ENCODE measurements around the gene TPM1.

DNA sequence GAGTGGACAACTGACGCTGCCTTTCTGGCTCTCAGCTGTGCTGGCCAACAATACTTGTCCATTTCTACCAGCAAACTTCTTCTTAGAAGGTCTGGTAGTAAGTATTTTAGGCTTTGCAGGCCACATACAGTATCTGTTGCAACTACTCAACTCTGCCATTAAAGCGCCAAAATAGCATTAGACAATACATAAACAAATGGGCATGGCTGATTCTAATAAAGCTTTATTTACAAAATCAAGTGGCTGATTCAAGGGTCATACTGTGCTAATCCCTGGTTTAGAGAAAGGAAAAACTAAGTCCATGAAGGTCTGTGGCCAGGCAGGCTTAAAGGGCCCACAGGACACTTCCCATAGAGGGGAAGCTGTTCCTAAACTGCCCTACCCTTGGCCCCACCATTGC is 26.3 kb upstream of the TPM1 start:
- TF ChIP-seq TAF1 (IDR thresholded peaks at IDR 0.05; ENCODE audit: borderline replicate concordance, low read depth, low read length), result no peak
- no peak for TF ChIP-seq EP300 (IDR thresholded peaks at IDR 0.05; ENCODE audit: borderline replicate concordance in 1 of 2, low read depth in 1 of 2, low read length in 1 of 2)
- TF ChIP-seq POLR2AphosphoS5 (IDR thresholded peaks at IDR 0.05; ENCODE audit: low read depth, low read length), result no peak
- no peak for TF ChIP-seq ELF1 (IDR thresholded peaks at IDR 0.05)
- TF ChIP-seq, protein P1, sequence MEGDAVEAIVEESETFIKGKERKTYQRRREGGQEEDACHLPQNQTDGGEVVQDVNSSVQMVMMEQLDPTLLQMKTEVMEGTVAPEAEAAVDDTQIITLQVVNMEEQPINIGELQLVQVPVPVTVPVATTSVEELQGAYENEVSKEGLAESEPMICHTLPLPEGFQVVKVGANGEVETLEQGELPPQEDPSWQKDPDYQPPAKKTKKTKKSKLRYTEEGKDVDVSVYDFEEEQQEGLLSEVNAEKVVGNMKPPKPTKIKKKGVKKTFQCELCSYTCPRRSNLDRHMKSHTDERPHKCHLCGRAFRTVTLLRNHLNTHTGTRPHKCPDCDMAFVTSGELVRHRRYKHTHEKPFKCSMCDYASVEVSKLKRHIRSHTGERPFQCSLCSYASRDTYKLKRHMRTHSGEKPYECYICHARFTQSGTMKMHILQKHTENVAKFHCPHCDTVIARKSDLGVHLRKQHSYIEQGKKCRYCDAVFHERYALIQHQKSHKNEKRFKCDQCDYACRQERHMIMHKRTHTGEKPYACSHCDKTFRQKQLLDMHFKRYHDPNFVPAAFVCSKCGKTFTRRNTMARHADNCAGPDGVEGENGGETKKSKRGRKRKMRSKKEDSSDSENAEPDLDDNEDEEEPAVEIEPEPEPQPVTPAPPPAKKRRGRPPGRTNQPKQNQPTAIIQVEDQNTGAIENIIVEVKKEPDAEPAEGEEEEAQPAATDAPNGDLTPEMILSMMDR (IDR thresholded peaks at IDR 0.05), result no peak
- TF ChIP-seq RXRA (IDR thresholded peaks at IDR 0.05; ENCODE audit: borderline replicate concordance, low read depth), result no peak
- no peak for TF ChIP-seq REST (IDR thresholded peaks at IDR 0.05; ENCODE audit: low read depth, low read length)
